GM18499 (cell line): ENCODE results near the gene PTF1A.

ENCODE experiments used
- ATAC-seq: cut with Tn5 transposase; IDR thresholded peaks from one replicate; pipeline ENCODE4 v1.9.1; 2021; ENCODE audit warnings: moderate number of reproducible peaks; ENCODE audit not compliant: insufficient read depth, unreplicated experiment

PTF1A gene

DNA sequence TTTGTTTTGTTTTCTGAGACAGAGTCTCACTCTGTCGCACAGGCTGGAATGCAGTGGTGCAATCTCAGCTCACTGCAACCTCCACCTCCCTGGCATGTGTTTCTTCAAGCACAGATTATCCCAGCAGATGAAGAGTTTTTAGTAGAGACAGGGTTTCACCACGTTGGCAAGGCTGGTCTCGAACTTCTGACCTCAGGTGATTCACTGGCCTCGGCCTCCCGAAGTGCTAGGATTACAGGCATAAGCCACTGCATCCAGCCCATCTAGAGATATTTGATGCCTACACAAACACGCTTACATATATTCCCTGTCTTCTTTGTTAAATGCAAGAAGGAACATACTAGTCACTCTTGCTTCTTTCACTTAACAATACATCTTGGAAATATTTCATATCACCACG is 5.9 kb upstream of the PTF1A start:
- ATAC-seq = no peak

- no peak for ATAC-seq
Observed at GRCh38 chr10:23186697-23187096, 5.4 kb upstream of the PTF1A start.

DNA sequence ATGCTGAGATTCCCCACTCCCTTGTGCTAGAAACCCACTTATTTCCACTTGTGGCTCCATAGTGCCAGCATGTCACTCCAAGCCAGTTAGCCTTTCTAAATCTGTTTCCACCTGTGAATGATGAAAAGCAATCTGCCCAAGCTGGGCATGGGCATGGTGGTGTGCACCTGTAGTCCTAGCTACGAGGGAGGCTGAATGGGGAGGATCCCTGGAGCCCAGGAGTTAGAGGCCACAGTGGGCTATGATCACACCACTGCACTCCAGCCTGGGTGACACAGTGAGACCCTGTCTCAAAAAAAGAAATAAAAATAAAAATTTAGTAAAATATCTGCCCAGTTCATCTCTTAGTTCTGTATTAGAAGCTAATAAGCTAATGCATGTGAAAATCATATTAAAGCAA is 5.0 kb upstream of the PTF1A start:
- no peak for ATAC-seq

- ATAC-seq = no peak
Observed at GRCh38 chr10:23189024-23189423, 3.1 kb upstream of the PTF1A start.

- no peak for ATAC-seq
Observed at GRCh38 chr10:23190872-23191763, 994 bp upstream of the PTF1A start.

GRCh38 chr10:23192712-23193434 is 761 bp downstream of the PTF1A start:
- no peak for ATAC-seq

- no peak for ATAC-seq
Observed at GRCh38 chr10:23193435-23194074, 1.4 kb downstream of the PTF1A start.

DNA sequence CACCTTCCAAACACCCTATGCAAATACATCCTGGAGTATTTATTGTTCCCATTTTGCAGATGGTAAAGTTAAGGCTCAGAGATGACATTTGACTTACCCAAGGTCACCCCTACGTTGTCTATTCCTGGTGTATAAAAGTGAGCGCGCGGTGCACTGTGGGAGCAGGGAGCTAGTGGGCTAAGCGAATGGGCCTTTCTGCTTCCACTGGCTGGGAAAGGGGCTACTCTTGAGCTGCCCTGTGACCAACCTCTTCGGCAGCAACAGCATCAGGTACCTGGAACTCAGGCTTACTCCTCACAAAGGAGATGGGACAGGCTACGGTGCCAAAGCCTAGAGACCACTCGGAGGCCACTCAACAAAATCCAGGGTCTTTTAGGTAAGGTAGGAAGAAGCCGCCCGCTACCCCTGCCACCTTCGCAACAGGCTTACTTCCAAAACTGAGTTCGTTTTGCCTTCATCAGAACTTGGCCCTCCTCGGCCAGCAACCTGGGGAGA is 2.4 kb downstream of the PTF1A start:
- no peak for ATAC-seq

- ATAC-seq = no peak
Observed at GRCh38 chr10:23194966-23195845, 3.1 kb downstream of the PTF1A start.

- ATAC-seq = no peak
Observed at GRCh38 chr10:23195846-23196600, 3.9 kb downstream of the PTF1A start.

DNA sequence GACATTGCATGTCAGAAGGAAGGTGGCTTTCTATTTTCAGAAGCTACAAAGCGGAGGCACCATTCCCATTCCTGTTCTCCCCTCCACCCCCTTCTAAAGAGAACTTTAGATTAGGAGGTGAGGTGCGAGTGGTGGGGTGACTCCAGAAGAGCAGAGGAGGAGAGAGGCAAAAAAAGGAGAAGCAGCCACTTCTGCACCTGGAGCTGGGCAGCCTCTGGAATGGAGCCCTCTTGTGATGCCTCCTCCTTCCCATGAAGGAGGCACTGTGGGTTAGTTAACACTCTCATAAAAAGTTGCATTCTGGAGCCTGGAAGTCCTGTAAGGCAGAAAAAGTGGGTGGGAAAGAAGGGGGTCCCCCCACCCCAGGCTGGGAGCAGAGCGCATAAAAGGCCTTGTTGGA is 4.8 kb downstream of the PTF1A start:
- no peak for ATAC-seq

GRCh38 chr10:23197416-23197861 is 5.3 kb downstream of the PTF1A start:
- ATAC-seq = no peak

DNA sequence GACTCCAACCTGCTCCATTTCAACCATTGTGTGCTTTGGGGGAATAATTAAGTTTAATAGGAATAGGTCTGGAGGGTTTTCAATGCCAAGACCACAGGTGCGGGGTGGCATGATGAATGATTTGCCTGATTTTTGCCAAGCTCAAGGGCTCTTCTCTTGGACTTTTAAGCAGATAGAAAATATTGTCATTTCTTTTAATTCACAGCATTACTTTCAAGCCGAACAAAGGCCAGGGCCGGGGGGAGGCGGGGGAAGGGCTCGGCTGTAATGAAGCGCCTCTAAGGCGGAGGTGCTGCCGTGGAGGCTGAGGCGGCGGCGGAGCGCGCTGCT is 6.5 kb downstream of the PTF1A start:
- no peak for ATAC-seq

DNA sequence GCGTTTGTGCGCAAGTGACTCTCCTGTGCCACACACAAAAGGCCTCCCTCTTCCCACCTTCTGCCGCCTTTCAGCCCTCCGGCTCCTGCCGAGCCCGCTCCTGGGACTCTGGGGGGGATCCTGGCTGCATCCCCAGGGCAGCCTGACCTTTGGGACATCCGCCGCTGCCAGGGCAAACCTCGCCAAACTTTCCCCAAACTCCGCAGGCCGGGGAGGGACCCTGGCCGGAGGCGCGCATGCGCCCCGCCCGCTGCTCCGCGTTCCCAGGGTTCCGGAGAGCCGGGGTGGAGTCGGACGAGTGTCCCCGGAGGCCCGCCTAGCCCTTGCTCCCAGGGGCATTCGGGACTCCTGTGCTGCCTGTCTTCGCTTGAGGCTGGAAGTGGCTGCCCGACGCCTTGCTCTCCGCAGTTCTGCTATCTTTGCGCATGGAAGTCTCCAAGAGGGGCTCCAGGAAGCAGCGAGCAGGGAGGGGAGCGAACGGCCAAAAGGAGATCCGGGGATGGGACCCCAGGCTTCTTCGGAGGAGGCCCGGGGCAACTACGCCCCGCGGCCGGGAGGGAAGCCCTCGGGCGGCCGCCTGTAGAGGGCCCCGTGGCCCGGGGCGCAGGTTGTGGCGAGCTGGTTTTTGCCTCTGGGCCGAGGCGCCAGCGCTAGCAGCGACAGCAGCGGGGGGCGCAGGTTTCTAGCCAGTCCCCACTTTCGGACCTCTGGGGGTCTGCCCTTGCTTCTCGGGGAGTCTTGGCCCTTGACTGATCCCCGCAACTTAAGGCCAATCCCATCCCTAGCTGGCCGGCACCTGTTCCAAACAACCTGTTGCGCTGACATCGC is 7.0 kb downstream of the PTF1A start:
- ATAC-seq = no peak

DNA sequence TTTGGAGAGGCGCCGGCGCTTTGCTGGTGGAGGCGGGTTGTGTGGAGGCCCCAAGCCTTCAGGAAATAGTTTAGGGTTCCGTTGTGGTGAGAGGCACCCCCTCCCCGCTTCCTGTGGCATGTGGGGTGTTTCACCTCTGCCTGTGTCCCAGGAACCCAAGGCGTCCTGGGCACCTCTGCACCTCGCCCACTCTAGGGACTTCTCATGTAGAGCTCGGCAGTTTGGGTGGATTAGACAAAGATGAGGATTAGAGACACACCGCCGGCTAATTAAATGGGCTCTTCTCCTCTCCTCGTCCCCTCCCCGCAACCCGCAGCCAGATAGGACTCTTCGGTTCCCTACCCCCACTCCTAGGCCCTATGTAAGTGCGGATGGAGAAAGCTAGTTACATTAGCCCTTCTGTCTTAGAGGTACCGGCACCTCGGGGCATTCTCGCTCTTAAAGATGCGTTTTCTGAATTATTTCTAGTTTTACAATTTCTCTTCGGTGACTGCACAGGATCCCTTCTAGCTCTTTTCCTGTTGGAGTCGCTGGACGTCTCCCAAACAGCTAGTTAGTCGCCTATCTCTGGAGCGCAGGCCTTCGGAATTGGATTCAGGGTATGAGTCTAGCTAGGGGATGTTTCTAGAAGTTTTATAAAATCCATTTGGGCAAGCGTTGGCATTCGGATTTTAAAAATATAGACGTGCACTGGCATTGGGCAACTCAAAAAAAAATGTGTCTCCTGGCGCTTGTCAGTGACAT is 7.8 kb downstream of the PTF1A start:
- no peak for ATAC-seq

- ATAC-seq = no peak
Observed at GRCh38 chr10:23200586-23200985, 8.5 kb downstream of the PTF1A start.

- no peak for ATAC-seq
Observed at GRCh38 chr10:23200997-23201652, 9.0 kb downstream of the PTF1A start.
